Measurements from ENCODE around the gene MOCS3. TPM values are rescaled to one million over a fixed set of nuclear protein-coding genes. Genes with fewer than 3 reads are reported as not detected.
"Not testable (repeated sequence)": the region's sequence is repeated elsewhere in the genome, so short reads cannot be mapped to it uniquely, and the experiment has no call there.

The MOCS3 gene
- total RNA-seq, 2 experiments from 2014 or later, result 2.7 to 3.0 TPM

- peaks cover 9% of the 10 kb centered on the region for H3K27me3 Mint-ChIP-seq
- TF ChIP-seq CTCF (IDR thresholded peaks at IDR 0.05), result no peak
- H3K4me1 Mint-ChIP-seq (ENCODE audit: low read depth), result no peaks in the 10 kb centered on the region
- peaks cover 0 to 5% of the 10 kb centered on the region in 2 experiments for H3K27me3 ChIP-seq (ENCODE audit: control insufficient read depth in 1 of 2, insufficient read depth in 2 of 2, low read length in 2 of 2)
- POLR2A ChIA-PET, result no interaction called here
- no peak overlapping the region for H3K27ac Mint-ChIP-seq
- no peak for DNase-seq
- intact Hi-C loops (cut with DNase I, micrococcal nuclease), result no loop called here
- CTCF ChIA-PET, result no interaction called here
- H3K36me3 Mint-ChIP-seq (ENCODE audit: low read depth), result no peaks in the 10 kb centered on the region
- no peaks in the 10 kb centered on the region for H3K9me3 ChIP-seq (ENCODE audit: control insufficient read depth in 1 of 2, insufficient read depth in 1 of 2, low read length in 2 of 2)
- H3K4me1 ChIP-seq (ENCODE audit: insufficient read depth, low read length), result no peaks in the 10 kb centered on the region
- no peak overlapping the region for H3K27ac ChIP-seq (ENCODE audit: low read depth in 1 of 2, low read length in 2 of 2)
- no peak overlapping the region for H3K4me3 Mint-ChIP-seq
- no peak for ATAC-seq (ENCODE audit: poor library complexity)
- H3K9me3 Mint-ChIP-seq, result no peaks in the 10 kb centered on the region
- H3K36me3 ChIP-seq (ENCODE audit: insufficient read depth, low read length), result no peaks in the 10 kb centered on the region
- no peak overlapping the region for H3K4me3 ChIP-seq (ENCODE audit: low read length)
Observed at GRCh38 chr20:50969912-50970311, 11.3 kb downstream of the MOCS3 start.

GRCh38 chr20:50975701-50976330, 17.2 kb downstream of the MOCS3 start:
- no peaks in the 10 kb centered on the region for H3K36me3 ChIP-seq (ENCODE audit: insufficient read depth, low read length)
- TF ChIP-seq CTCF (IDR thresholded peaks at IDR 0.05), result no peak
- H3K27me3 ChIP-seq (ENCODE audit: control insufficient read depth in 1 of 2, insufficient read depth in 2 of 2, low read length in 2 of 2), result peaks cover 8 to 15% of the 10 kb centered on the region in 2 experiments
- no peak overlapping the region for H3K4me3 Mint-ChIP-seq
- intact Hi-C loops (cut with DNase I, micrococcal nuclease), result no loop called here
- no peaks in the 10 kb centered on the region for H3K9me3 Mint-ChIP-seq
- no peak overlapping the region for H3K4me3 ChIP-seq (ENCODE audit: low read length)
- H3K27me3 Mint-ChIP-seq, result peaks cover 31% of the 10 kb centered on the region
- H3K4me1 Mint-ChIP-seq (ENCODE audit: low read depth), result no peaks in the 10 kb centered on the region
- no peaks in the 10 kb centered on the region for H3K36me3 Mint-ChIP-seq (ENCODE audit: low read depth)
- DNase-seq, result no peak
- H3K9me3 ChIP-seq (ENCODE audit: control insufficient read depth in 1 of 2, insufficient read depth in 1 of 2, low read length in 2 of 2), result no peaks in the 10 kb centered on the region
- ChIA-PET CTCF (no interaction called here), POLR2A (no interaction called here)
- no peak overlapping the region for H3K27ac Mint-ChIP-seq
- H3K4me1 ChIP-seq (ENCODE audit: insufficient read depth, low read length), result no peaks in the 10 kb centered on the region
- H3K27ac ChIP-seq (ENCODE audit: low read depth in 1 of 2, low read length in 2 of 2), result no peak overlapping the region
- ATAC-seq (ENCODE audit: poor library complexity), result no peak

- POLR2A ChIA-PET, result no interaction called here
- no peaks in the 10 kb centered on the region for H3K36me3 Mint-ChIP-seq (ENCODE audit: low read depth)
Observed at GRCh38 chr20:50977066-50978021, 18.7 kb downstream of the MOCS3 start.

GRCh38 chr20:50978533-50978932, 19.9 kb downstream of the MOCS3 start:
- H3K4me3 ChIP-seq (ENCODE audit: low read length); H3K27ac Mint-ChIP-seq; H3K4me1 Mint-ChIP-seq (ENCODE audit: low read depth); H3K9me3 Mint-ChIP-seq; DNase-seq; H3K4me3 Mint-ChIP-seq; H3K27ac ChIP-seq (ENCODE audit: low read depth in 1 of 2, low read length in 2 of 2); H3K36me3 ChIP-seq (ENCODE audit: insufficient read depth, low read length); H3K4me1 ChIP-seq (ENCODE audit: insufficient read depth, low read length); ATAC-seq (ENCODE audit: poor library complexity); H3K9me3 ChIP-seq (ENCODE audit: control insufficient read depth in 1 of 2, insufficient read depth in 1 of 2, low read length in 2 of 2); H3K36me3 Mint-ChIP-seq (ENCODE audit: low read depth); intact Hi-C loops (cut with DNase I, micrococcal nuclease); POLR2A ChIA-PET; CTCF ChIA-PET: not testable (repeated sequence)
- H3K27me3 ChIP-seq (ENCODE audit: control insufficient read depth in 1 of 2, insufficient read depth in 2 of 2, low read length in 2 of 2), result peaks cover 15 to 17% of the 10 kb centered on the region in 2 experiments
- peaks cover 45% of the 10 kb centered on the region for H3K27me3 Mint-ChIP-seq

More at GRCh38 chr20:50977066-50978021, 18.7 kb downstream of the MOCS3 start:
- peaks cover 38% of the 10 kb centered on the region for H3K27me3 Mint-ChIP-seq
- no peak overlapping the region for H3K4me3 Mint-ChIP-seq
- H3K4me1 Mint-ChIP-seq (ENCODE audit: low read depth), result no peaks in the 10 kb centered on the region
- ATAC-seq (ENCODE audit: poor library complexity) (no peak), DNase-seq (no peak)
- CTCF ChIA-PET, result no interaction called here
- H3K9me3 Mint-ChIP-seq, result no peaks in the 10 kb centered on the region
- H3K27me3 ChIP-seq (ENCODE audit: control insufficient read depth in 1 of 2, insufficient read depth in 2 of 2, low read length in 2 of 2), result peaks cover 12 to 15% of the 10 kb centered on the region in 2 experiments
- intact Hi-C loops (cut with DNase I, micrococcal nuclease), result no loop called here
- H3K4me1 ChIP-seq (ENCODE audit: insufficient read depth, low read length), result peaks cover 4% of the 10 kb centered on the region
- no peak overlapping the region for H3K27ac Mint-ChIP-seq
- TF ChIP-seq CTCF (IDR thresholded peaks at IDR 0.05), result no peak
- H3K27ac ChIP-seq (ENCODE audit: low read depth in 1 of 2, low read length in 2 of 2), result no peak overlapping the region
- no peak overlapping the region for H3K4me3 ChIP-seq (ENCODE audit: low read length)
- H3K9me3 ChIP-seq (ENCODE audit: control insufficient read depth in 1 of 2, insufficient read depth in 1 of 2, low read length in 2 of 2), result no peaks in the 10 kb centered on the region
- H3K36me3 ChIP-seq (ENCODE audit: insufficient read depth, low read length), result no peaks in the 10 kb centered on the region
